Neutrophil (primary cell): ENCODE results near the gene NECTIN4.

Experiments
- H3K27ac ChIP-seq: fragments of 200-600 bp; sonication (generic); 2 replicates; pipeline ENCODE4 v1.5.1; 2016; ENCODE audit warnings: mild to moderate bottlenecking, moderate library complexity
- H3K27me3 ChIP-seq: fragments of 200-600 bp; sonication (generic); 2 replicates; pipeline ENCODE4 v1.6.0; 2016; ENCODE audit warnings: mild to moderate bottlenecking
- H3K36me3 ChIP-seq: fragments of 200-600 bp; sonication (generic); 2 replicates; pipeline ENCODE4 v1.5.1; 2017
- H3K4me1 ChIP-seq, 2 experiments: fragments of 200-600 bp in 1 of 2; sonication (generic) in 1 of 2; 1 replicate in 1 of 2; 2 replicates in 1 of 2; pipeline versions ENCODE4 v1.5.1 to v1.6.1; 2013 to 2016; ENCODE audit warnings: low read depth in 1 of 2, low read length in 1 of 2, mild to moderate bottlenecking in 1 of 2, moderate library complexity in 1 of 2; ENCODE audit not compliant: control insufficient read depth in 1 of 2, insufficient read depth in 1 of 2
- H3K4me3 ChIP-seq, 2 experiments: fragments of 200-600 bp in 1 of 2; sonication (generic) in 1 of 2; 1 replicate in 1 of 2; 2 replicates in 1 of 2; pipeline ENCODE4 v1.5.1; 2013 to 2016; ENCODE audit warnings: low read depth in 1 of 2, low read length in 1 of 2, mild to moderate bottlenecking in 1 of 2, moderate library complexity in 1 of 2
- H3K9me3 ChIP-seq: fragments of 200-600 bp; sonication (generic); 2 replicates; pipeline ENCODE4 v1.5.1; 2016
- TF ChIP-seq, protein P1 (sequence below): fragments of 200-600 bp; sonication (generic); IDR thresholded peaks from 2 replicates; pipeline ENCODE4 v1.5.1; 2016; ENCODE audit warnings: antibody characterized with exemption

Gene NECTIN4

GRCh38 chr1:161089251-161089924 is at the start of gene NECTIN4:
NECTIN4 (minus strand) TSS chr1:161089558; CDS start chr1:161089296, 262 bp downstream.
- Histone ChIP-seq H3K4me1 (no peaks in the 10 kb centered on the region), H3K36me3 (no peaks in the 10 kb centered on the region), H3K4me3 (no peak within 1 kb of the TSS), H3K9me3 (no peaks in the 10 kb centered on the region), H3K27ac (no peak within 1 kb of the TSS), H3K27me3 (no peaks in the 10 kb centered on the region)
- TF ChIP-seq, protein P1, sequence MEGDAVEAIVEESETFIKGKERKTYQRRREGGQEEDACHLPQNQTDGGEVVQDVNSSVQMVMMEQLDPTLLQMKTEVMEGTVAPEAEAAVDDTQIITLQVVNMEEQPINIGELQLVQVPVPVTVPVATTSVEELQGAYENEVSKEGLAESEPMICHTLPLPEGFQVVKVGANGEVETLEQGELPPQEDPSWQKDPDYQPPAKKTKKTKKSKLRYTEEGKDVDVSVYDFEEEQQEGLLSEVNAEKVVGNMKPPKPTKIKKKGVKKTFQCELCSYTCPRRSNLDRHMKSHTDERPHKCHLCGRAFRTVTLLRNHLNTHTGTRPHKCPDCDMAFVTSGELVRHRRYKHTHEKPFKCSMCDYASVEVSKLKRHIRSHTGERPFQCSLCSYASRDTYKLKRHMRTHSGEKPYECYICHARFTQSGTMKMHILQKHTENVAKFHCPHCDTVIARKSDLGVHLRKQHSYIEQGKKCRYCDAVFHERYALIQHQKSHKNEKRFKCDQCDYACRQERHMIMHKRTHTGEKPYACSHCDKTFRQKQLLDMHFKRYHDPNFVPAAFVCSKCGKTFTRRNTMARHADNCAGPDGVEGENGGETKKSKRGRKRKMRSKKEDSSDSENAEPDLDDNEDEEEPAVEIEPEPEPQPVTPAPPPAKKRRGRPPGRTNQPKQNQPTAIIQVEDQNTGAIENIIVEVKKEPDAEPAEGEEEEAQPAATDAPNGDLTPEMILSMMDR, result no peak

GRCh38 chr1:161138431-161138830 is 49.1 kb upstream of the NECTIN4 start:
- Histone ChIP-seq H3K27me3 (no peaks in the 10 kb centered on the region), H3K4me3 (no peak overlapping the region), H3K4me1 (peaks cover 22% of the 10 kb centered on the region in 2 experiments), H3K27ac (peak overlapping the region; percentile 85), H3K36me3 (no peaks in the 10 kb centered on the region), H3K9me3 (no peaks in the 10 kb centered on the region)
- TF ChIP-seq, protein P1, result no peak

- H3K4me1 ChIP-seq, result peaks cover 26 to 27% of the 10 kb centered on the region in 2 experiments
- H3K27ac ChIP-seq, result peak overlapping the region; percentile 85
- TF ChIP-seq, protein P1, result no peak
- H3K9me3 ChIP-seq, result no peaks in the 10 kb centered on the region
- H3K36me3 ChIP-seq, result no peaks in the 10 kb centered on the region
- no peak overlapping the region for H3K4me3 ChIP-seq
- no peaks in the 10 kb centered on the region for H3K27me3 ChIP-seq
Observed at GRCh38 chr1:161137881-161138280, 48.5 kb upstream of the NECTIN4 start.

- Histone ChIP-seq H3K4me3 (peak overlapping the region; percentile 85 to 98), H3K36me3 (peaks cover 16% of the 10 kb centered on the region), H3K27me3 (no peaks in the 10 kb centered on the region), H3K27ac (peak overlapping the region; percentile 96), H3K9me3 (no peaks in the 10 kb centered on the region), H3K4me1 (peaks cover 48% of the 10 kb centered on the region in 2 experiments)
- TF ChIP-seq, protein P1, result no peak
Observed at GRCh38 chr1:161133220-161133740, 43.9 kb upstream of the NECTIN4 start.

DNA sequence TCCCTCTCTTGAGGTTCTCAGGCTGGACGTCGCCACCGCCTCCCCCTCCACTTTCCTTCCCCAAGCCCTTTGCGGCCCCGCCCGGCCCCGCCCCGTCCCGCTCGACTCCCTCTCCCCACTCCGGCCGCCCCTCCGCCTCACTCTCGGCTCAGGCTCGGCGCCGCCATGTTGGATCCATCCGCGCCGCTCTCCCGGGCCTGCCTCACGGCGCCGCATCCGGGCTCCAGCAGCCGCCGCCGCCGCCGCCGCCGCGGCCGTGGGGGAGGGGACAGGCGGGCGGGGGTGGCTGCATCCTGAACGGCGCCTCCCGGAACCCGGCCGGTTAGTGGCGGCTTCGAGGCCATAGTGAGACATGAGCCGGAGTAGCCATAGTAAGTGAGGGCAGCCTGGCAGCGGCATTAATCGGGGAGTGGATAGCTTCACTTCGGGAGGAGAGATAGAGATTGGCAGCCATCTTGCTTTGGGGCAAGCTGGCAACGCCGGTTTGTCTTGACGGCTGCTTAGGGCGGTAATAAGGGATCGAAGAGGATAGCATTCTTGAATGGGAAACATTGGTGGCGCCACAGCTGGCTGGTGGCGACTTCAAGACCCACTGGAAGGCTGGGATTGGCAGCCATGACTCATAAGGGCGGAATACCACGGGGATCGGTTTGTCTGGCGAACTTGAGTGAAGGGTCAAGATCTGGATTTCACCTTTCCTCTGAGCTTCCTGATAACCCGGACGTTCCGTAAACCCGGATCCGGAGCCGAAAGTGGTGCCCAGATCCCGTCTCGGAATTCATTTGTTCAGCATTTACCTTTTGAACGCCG is 43.3 kb upstream of the NECTIN4 start, which contains the start of gene DEDD:
TSS of gene DEDD (minus strand) at position 258 of the 810 bp plus-strand sequence. CDS start 8,205 bp downstream, outside the sequence.
- H3K36me3 ChIP-seq, result peaks cover 20% of the 10 kb centered on the region
- H3K4me3 ChIP-seq, result peak within 1 kb of the TSS; percentile 85 to 98
- H3K4me1 ChIP-seq, result peaks cover 48 to 50% of the 10 kb centered on the region in 2 experiments
- H3K27me3 ChIP-seq, result no peaks in the 10 kb centered on the region
- TF ChIP-seq, protein P1, result no peak
- H3K9me3 ChIP-seq, result no peaks in the 10 kb centered on the region
- peak within 1 kb of the TSS; percentile 96 for H3K27ac ChIP-seq
